HG03196 (cell line): ENCODE data around the gene DCN.
"Not testable (repeated sequence)": the region's sequence is repeated elsewhere in the genome, so short reads cannot be mapped to it uniquely, and the experiment has no call there.

Experiments
- ATAC-seq: cut with Tn5 transposase; IDR thresholded peaks from one replicate; pipeline ENCODE4 v1.9.1; 2021; ENCODE audit not compliant: unreplicated experiment

DCN gene, protein sequence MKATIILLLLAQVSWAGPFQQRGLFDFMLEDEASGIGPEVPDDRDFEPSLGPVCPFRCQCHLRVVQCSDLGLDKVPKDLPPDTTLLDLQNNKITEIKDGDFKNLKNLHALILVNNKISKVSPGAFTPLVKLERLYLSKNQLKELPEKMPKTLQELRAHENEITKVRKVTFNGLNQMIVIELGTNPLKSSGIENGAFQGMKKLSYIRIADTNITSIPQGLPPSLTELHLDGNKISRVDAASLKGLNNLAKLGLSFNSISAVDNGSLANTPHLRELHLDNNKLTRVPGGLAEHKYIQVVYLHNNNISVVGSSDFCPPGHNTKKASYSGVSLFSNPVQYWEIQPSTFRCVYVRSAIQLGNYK

DNA sequence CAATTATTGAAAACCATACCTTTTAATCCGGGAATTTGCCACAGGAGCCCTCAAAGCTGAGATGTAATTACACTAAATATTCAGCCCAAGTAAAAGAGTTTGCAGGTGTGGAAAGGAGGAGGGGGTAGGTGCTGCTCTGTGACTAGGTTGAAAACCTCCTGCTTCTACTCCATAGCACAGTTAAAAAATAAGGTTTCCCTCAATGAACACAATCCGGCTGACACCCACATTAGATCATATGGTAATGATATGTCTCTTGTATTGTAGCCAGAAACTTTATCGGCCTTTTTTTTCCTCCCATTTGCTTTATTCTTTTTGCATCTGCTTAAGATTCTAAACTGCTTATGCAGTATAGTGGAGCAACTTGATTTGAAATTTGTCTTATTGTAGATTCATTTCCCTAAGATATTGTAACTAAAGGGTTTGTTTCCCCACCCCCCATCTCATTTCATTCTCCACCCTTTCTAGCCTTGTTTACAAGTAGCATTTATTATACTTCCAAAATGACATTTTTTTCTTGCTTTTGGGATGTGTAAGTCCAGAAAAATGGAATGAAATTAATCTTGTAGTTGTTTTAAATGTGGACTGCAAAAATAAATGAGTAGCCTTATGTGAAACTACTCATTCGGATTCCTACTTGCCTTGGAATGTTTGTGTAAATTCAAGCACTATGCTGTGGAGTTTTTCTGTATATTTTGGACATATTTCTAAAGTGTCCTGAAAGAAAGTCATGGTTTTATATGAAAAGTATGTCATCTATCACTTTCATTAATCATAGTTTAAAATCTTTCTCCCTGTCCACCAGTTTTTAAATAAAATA lies at the start of gene DCN:
Gene DCN, minus strand, starts transcription at position 182 of the 820 bp plus-strand sequence. CDS start 4,265 bp downstream, outside the sequence.
- no peak for ATAC-seq

DNA sequence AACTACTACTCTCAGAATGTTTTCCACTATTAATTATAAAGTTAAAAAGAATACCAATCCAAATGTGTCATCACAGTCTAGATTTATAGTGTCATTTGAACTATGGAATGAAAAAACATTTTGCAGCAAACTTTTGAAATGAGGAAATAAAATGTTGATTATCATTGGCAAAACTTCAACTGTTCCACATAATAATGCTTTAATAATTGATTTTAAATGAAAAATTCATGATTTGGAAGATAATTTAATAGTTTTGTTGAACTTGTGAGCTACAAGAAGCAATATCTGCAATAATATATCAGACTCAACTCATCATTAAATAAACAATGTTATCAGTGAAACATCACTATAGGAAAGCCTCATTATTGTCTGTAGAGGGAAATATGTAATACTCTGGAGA lies 48.2 kb upstream of the DCN start:
- no peak for ATAC-seq

DNA sequence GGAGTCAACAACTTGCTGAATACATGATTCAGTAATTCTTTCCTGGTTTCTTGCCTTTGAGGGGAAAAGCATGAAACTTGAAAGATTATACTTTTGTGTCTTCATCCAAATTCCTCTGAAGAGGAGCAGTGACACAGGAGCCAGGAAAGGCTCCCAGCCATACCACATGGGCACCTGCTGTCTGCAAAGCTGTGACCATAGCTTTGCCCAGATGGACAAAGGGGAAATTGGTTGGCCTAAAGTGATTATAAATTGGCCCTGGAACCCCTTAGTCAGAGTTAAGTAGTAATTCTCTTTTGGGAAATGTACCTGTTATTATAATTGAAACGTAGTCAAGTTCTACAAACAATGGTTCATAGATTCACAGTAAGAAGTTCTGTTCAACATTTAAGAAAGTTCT lies 44.3 kb upstream of the DCN start:
- no peak for ATAC-seq

DNA sequence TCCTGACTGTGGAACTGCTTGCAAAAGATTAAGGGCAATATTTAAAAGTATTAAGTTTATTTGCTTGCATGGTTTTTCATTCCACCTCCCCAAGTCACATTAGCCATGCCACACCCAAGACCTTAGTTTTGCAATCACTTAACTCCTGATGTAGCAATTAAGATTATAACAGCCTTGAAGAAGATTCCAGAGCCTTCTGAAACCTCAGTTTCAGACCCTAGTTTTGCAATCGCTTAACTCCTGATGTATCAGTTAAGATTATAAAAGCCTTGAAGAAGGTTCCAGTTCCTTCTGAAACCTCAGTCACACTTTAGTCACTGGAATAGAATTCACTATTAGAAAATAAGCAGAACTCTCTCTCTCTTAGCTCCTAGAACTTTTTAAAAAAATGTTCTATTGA lies 42.7 kb upstream of the DCN start:
- ATAC-seq, result no peak

DNA sequence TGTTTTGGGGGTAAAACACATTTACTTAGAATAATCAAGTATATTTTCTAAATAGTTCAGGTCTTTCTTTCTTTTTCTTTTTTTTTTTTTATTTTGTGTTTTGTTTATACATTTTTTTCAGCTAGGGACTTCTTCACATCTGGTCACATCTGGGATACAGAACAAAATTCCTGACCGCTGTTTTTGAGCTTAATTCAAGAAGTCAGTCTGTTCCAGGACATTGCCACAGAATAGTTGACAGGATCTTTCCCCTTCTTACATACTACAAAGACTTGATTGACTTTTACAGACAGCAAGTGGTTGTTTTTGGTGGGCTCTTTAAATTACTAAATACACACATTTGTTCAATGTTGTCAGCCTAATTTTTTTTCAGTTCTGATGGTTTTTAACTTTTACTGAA lies 41.8 kb upstream of the DCN start:
- ATAC-seq, result no peak

DNA sequence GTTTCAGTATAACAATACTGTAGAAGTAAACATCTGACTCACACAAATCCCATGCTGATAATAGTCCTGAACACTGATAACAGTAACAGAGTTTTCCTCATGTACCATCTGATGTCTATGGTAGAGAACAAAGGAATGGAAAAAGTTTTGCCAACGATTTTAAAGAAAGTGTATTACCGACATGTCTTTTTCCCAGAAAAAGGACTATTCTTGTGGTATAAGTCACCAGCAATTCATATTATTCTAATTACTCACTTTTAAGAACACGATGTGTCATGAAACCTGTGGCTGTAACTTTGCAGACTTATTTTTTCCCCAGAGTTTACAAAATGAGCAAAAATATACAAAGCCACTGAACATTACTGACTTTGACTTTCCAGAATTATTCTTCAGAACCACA lies 40.1 kb upstream of the DCN start:
- no peak for ATAC-seq

DNA sequence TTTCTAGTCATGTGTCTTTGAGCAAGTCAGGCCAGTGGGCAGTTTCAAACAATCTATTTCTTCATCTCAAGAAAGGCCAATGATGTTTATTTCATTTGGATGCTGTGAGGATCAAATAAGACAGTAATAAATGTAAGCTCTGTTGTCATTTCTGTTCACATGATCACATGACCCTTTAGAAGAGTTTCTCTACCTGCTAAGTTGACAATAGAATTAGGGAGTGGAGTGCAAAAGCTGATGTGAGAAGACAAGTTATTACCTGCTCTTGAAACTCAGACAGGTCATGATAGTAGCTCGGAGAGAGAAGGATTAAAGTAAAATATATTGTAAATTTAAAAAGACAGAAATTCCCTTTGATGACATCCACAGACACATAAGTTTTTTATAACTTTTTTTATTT lies 37.3 kb upstream of the DCN start:
- no peak for ATAC-seq

DNA sequence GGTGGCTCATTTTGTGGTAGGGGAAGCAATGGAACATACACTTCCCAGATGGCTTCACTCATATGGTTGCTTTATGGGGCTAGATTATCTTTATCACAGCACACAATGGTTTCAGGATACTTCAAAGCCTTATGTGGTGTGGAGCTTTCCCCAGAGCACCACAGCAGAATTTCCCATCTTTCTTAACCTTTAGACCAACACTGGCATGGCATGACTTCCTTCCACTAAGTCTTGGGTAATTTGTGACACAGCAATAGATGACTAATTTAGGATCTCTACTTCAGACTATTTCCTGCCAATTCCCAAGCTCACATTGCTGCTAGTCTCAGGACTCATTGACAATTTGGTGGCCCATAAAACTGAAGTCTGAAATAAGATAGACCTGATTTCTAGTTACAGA lies 36.9 kb upstream of the DCN start:
- no peak for ATAC-seq

DNA sequence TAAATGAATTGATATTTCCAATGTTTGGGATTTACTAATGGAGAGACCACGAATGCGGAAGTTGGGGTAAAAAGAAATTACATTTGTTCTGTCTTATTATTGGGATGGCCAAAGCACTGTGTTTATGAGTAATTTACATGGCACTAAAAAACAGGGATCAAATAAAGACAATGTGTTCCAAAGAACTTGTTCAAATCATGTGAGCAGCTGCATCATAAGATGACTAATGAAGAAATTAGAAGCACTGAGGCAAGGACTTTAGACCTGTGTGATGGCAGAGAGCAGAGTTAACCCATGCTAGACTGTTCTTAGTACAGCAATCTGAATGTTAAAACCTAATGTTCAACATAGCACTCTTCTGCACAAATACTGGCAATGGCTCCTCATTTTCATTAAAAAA lies 34.3 kb upstream of the DCN start:
- no peak for ATAC-seq

DNA sequence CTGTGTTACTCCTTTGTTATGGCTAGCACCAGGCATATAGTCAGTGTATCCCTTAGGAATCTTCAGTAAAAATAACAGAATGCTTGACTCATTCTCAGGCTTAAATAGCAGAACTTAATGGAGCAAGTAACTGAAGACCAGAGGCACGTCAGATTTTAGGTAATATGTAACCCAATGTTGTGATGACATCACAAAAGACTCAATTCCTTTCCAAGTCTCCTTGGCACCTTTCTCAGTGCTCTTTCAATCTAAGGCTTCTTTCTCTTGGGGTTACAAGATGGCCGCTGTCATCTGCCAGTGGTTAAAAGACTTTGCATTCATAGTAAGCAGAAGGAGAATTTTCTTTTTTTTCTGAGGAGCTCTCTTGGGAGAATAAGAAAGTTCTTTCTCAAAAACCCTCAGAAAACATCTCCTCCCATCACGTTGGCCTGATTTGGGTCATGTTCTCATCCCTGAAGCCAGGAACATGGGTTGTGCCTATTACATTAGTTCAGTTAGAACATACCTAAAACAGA lies 33.4 kb upstream of the DCN start:
- no peak for ATAC-seq

DNA sequence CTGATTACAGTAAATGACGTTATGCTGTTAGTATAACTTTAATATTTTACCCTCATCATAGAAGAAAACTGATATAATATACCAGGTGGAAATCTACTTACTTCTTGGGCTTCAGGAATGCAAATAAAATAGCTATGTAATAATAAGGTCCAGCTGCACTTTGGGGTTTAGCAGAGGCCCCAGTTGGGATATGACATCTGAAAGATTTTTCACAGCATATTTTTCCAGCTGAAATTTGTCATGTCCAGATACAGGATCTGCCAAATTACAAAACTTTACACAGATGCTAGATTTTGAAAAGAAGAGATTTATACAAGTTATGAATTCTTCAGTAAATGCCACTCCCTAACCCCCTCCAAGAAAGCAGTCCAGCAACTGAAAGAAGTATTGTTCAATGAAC lies 29.2 kb upstream of the DCN start:
- no peak for ATAC-seq

DNA sequence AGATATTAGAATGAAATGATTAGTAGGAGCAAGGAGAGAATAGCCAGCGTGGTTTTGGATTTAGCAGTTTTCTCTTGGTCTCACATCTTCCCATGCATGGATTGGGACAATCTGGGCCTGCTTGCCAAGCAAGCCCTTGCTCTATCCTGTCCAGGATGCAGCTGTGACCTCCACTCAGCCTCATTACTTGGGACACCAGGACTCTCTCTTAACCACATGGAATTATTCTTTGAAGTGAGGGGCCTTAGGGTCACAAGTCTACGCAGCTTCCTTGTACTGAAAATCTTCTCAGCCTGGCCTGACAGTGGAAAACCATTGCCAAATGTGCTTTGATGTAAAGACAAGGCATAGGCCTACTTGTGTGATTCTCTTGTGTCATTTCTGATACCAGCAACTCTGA lies 28.0 kb upstream of the DCN start:
- ATAC-seq, result no peak

DNA sequence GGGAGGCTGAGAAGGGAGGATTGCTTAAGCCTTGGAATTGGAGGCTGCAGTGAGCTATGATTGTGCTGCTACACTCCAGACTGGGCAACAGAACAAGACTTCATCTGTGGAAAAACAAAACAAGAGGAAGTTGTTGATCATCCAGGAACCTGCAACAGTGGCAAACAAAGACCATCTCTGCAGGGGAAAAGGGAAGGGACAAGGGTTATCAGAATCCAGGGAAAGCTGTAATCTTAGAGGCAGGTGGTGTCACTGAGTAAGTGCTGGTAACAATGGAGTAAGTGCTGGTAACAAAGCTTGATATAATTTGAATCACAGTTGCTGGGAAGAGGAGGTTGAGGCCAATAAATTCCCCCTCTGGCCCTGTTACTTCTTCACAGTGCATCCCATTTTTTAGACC lies 27.5 kb upstream of the DCN start:
- ATAC-seq, result no peak

DNA sequence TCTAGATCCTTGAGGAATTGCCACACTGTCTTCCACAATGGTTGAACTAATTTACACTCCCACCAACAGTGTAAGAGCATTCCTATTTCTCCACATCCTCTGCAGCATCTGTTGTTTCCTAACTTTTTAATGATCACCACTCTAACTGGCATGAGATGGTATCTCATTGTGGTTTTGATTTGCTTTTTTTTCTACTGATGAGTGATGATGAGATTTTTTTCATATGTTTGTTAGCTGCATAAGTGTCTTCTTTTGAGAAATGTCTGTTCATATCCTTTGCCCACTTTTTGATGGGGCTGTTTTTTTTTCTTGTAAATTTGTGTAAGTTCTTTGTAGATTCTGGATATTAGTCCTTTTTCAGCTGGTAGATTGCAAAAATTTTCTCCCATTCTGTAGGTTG lies 24.7 kb upstream of the DCN start:
- not testable (repeated sequence) for ATAC-seq

DNA sequence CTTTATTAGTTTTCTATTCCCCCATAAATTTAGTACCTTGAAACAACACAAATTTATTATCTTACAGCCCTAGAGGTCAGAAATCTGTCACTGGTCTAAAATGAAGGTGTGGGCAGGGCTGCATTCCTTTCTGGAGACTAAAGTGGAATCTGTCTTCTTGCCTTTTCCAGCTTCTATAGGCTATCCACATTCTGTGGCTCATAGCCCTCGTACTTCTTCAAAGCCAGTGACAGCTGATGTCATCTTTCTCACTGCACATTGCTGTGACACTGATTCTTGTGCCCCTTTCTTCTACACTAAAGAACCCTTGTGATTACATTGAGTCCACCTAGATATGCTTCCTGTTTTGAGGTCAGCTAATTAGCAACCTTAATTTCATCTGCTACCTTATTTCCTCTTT lies 23.2 kb upstream of the DCN start:
- no peak for ATAC-seq

DNA sequence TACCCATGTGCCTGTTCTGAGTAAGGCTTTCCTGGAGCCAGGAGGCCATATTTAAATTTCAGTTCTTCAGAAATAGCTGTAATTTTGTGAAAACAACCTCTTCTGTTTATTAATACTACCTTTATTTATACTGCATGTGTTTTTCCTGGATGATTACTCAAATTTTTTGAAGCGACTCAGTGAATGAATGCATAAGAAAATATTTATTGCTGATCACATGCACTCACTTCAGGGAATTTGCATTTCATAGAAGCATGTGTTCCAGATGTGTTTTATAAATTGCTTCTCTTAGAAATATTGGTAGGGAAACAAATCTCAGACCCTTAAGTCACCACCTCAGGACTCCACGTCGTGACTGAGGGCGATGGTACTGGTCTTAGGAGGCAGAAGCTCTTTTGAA lies 21.8 kb upstream of the DCN start:
- no peak for ATAC-seq

DNA sequence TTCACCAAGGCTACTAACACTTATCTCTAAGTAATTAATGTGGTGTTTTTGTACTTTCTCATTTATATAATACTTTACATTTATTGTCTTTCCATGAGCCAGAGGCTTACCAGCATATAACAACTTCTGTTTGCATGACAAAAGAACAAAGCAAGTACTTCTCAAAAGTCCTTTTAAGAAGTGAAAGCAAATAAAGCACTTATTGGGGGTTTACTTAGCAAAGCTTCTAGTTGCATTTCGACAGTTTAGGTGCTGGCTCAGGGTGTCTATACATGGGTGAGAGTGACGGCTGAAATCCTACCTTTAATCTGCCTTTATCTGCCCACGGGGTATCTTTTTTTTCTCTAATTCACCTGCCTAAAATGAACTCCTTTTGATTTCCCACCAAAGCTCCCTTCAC lies 21.0 kb upstream of the DCN start:
- no peak for ATAC-seq

DNA sequence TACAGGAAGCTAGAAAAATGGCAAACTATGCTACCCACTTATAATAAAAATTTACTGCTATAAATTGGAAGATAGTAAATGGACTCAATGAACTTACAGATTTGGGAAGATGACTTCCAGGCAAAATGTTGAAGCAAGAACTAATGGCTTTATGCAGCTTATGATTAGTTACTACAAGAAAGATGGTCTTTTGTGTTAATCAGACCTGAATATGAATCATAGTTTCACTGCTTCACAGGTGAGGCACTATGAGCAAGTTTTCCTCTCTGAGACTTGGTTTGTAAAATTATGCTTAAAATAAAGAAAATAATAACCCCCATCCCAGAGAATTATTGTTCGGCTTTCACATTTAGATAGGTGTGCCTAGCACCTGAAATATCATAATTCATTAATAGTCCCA lies 19.8 kb upstream of the DCN start:
- no peak for ATAC-seq

DNA sequence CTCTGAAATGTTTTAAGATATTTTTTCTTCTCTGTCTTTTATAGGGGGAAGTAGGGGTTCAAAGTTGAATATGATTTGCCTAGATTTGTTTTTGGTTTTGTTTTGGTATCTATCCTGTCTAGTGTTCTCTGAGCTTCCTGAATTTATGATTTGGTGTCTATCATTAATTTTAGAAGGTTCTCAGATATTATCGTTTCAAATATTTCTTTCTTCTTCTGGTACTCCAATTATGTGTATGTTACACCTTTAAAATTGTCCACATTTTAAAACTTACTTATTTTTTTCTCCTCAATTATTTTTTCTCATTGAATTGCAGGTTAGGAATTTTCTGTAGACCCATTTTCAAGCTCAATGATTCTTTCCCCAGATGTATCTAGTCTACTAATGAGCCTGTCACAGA lies 13.8 kb upstream of the DCN start:
- no peak for ATAC-seq

DNA sequence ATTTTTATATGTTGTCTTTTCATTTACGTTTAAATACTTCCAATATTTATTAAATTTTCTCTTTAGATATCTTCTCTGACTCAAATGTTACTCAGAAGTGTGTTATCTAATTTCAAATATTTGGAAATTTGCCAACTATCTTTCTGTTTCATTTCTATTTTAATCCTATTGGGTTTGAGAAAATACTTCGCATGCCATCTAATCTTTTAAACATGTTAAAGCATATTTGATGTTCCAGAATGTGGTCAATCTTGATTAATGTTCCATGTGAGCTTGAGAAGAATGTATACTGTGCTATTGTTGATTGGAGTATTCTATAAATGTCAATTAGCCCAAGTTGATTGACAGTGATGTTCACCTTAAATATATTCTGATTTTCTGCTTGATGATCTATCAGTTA lies 11.9 kb upstream of the DCN start:
- no peak for ATAC-seq

DNA sequence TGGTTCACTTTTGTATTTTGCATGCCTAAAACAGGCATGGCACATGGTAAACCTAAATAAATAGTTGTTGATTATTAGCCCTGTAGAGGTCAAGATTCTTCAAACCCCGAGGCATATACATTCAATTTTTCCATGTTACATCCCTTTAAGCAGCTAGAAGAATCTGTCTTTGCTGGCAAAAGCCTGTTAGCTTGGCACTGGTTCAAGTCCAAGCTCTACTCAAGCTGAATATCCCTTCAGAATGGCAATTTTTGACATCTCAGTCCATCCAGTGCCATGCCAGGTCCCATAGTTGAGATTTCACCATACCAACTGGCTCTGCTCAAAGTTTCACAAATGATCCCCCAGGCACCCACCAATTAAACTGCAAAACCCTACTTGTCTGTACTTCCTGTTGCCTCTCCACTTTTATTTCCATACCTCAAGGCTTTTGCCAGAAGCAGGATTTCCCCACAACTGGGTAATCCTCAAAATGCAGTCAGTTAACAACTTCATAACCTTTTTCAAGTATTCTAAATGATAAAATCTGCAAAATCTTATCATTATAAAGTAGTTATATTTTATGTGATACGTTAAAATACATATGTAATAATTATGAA lies 9.0 kb upstream of the DCN start:
- ATAC-seq, result no peak

DNA sequence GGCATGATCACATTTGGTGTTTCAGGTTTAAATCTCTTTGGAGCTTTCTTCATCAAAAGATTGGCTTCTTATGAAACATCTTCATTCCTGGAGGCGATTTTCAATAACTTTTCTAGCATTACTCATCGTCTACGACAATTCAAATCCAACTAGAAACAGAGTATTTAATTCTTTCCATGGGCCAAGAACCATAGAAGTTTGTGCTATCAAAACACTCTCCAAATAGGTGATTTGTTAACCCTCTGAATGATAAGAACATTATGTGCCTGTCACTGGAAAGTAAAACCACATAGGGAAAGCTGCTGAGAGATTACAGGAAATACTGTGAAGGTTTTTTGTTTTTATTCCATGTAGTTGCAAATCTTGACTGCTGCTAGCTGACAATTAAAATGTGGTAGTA lies 6.9 kb upstream of the DCN start:
- ATAC-seq, result no peak
